ENCODE results near the gene IMMP2L.

DNA sequence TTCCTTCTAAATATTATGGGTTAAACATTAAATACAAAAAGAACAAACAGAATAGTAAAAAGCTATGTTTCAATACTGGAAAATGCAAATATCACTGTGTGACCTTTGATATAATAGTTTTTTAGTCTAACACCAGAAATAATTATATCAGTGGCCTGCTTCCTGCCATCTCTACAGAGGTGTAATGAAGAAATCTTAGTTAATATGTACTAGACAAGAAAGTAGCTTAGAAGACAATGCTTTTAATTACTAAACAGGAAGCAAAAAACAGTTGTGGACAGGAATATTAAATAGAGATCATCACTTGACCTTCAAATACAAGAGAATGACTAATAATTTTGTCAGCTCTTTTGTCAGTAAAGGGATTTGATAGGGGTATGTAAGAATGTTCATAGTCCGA lies 518.7 kb downstream of the IMMP2L start:
- TF ChIP-seq, protein P1, sequence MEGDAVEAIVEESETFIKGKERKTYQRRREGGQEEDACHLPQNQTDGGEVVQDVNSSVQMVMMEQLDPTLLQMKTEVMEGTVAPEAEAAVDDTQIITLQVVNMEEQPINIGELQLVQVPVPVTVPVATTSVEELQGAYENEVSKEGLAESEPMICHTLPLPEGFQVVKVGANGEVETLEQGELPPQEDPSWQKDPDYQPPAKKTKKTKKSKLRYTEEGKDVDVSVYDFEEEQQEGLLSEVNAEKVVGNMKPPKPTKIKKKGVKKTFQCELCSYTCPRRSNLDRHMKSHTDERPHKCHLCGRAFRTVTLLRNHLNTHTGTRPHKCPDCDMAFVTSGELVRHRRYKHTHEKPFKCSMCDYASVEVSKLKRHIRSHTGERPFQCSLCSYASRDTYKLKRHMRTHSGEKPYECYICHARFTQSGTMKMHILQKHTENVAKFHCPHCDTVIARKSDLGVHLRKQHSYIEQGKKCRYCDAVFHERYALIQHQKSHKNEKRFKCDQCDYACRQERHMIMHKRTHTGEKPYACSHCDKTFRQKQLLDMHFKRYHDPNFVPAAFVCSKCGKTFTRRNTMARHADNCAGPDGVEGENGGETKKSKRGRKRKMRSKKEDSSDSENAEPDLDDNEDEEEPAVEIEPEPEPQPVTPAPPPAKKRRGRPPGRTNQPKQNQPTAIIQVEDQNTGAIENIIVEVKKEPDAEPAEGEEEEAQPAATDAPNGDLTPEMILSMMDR (IDR thresholded peaks at IDR 0.05) = no peak
- TF ChIP-seq POLR2A (IDR thresholded peaks at IDR 0.05) = no peak

All from thyroid gland (tissue), 4 donors.